BE2C (cell line): ENCODE measurements around the gene NTPCR.

Source experiments
- DNase-seq: peaks from one replicate; pipeline ENCODE4 v3.0.0-alpha.2; 2020
- H3K27me3 ChIP-seq: fragments of 250-450 bp; sonication (Bioruptor Pico); 2 replicates; pipeline ENCODE4 v1.5.1; 2020; ENCODE audit warnings: mild to moderate bottlenecking
- H3K36me3 ChIP-seq: fragments of 250-450 bp; sonication (Bioruptor Pico); 2 replicates; pipeline ENCODE4 v1.5.1; 2020; ENCODE audit warnings: mild to moderate bottlenecking
- H3K4me1 ChIP-seq: fragments of 250-450 bp; sonication (Bioruptor Pico); 2 replicates; pipeline ENCODE4 v1.5.1; 2020
- H3K4me3 ChIP-seq: 2 replicates; pipeline ENCODE4 v1.5.1; 2011; ENCODE audit warnings: low read depth, low read length
- H3K9me3 ChIP-seq: fragments of 250-450 bp; sonication (Bioruptor Pico); 2 replicates; pipeline ENCODE4 v1.5.1; 2020
- TF ChIP-seq, protein P1 (sequence below): IDR thresholded peaks from 2 replicates; pipeline ENCODE4 v1.5.1; 2012; ENCODE audit warnings: mild to moderate bottlenecking, low read depth, low read length

NTPCR gene

DNA sequence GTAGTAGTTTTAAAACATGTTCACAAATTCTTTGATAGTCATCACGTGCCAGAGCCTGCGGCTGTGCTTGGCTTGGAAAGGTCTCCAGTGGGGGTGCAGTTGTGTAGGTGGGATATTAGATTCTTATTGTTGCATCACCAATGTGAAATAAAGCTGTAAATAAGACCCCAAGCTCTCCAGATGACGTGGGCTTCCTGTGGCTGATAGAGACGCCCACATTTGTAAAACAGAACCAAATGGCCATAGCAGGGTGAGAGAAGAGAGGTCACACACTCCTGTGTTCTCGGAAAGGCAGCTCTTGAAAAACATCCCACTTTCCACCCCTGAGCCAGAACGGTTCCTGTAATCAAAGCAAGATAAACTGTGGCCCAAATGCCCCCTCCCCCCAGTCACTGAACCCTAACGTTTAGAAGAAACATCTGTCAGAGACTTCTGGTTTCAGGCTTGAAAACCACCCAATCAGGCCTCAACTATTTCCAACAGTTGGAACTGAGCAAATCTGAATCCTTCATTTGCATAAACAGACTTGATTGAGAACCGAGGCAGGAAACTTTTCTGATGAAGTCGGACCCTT is 6.6 kb upstream of the NTPCR start:
- Histone ChIP-seq H3K4me3 (no peak overlapping the region), H3K36me3 (no peaks in the 10 kb centered on the region), H3K4me1 (peaks cover 3% of the 10 kb centered on the region; the same call in 1 of the 2 replicates), H3K27me3 (no peaks in the 10 kb centered on the region), H3K9me3 (no peaks in the 10 kb centered on the region)
- TF ChIP-seq, protein P1, sequence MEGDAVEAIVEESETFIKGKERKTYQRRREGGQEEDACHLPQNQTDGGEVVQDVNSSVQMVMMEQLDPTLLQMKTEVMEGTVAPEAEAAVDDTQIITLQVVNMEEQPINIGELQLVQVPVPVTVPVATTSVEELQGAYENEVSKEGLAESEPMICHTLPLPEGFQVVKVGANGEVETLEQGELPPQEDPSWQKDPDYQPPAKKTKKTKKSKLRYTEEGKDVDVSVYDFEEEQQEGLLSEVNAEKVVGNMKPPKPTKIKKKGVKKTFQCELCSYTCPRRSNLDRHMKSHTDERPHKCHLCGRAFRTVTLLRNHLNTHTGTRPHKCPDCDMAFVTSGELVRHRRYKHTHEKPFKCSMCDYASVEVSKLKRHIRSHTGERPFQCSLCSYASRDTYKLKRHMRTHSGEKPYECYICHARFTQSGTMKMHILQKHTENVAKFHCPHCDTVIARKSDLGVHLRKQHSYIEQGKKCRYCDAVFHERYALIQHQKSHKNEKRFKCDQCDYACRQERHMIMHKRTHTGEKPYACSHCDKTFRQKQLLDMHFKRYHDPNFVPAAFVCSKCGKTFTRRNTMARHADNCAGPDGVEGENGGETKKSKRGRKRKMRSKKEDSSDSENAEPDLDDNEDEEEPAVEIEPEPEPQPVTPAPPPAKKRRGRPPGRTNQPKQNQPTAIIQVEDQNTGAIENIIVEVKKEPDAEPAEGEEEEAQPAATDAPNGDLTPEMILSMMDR, result no peak
- no peak for DNase-seq

GRCh38 chr1:232944347-232944746 is 6.1 kb upstream of the NTPCR start:
- no peak for DNase-seq
- no peak overlapping the region for H3K4me3 ChIP-seq
- TF ChIP-seq, protein P1, result no peak

GRCh38 chr1:232949636-232950196 is 695 bp upstream of the NTPCR start:
- TF ChIP-seq, protein P1, result no peak
- Histone ChIP-seq H3K9me3 (no peaks in the 10 kb centered on the region), H3K27me3 (no peaks in the 10 kb centered on the region), H3K36me3 (no peaks in the 10 kb centered on the region; the same call in 1 of the 2 replicates), H3K4me3 (peak overlapping the region; percentile 84), H3K4me1 (peaks cover 7% of the 10 kb centered on the region)
- DNase-seq, result no peak

More at GRCh38 chr1:232944347-232944746, 6.1 kb upstream of the NTPCR start:
- no peaks in the 10 kb centered on the region for H3K27me3 ChIP-seq
- peaks cover 3% of the 10 kb centered on the region; the same call in 1 of the 2 replicates for H3K4me1 ChIP-seq
- no peaks in the 10 kb centered on the region for H3K9me3 ChIP-seq
- no peaks in the 10 kb centered on the region for H3K36me3 ChIP-seq

DNA sequence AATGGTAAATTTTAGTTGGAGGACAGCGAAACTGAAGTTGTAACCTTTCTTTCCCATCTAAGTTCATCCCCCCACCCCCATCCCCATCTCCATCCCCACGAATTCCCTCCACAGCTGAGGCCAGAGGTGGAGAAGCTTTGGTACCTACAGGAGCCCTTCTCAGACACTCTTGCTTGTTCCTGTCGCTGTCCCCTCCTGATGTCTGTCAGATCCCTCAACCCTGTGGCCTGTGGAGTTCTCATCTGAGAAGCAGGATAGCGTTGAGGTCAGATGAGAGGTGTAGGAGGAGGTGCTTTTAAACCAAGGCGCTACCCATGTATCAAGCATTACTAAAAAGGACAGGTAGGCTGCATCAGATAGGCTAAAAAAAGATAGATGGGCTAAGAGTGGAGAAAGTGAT is 769 bp downstream of the NTPCR start:
- Histone ChIP-seq H3K4me3 (peak overlapping the region; percentile 84), H3K27me3 (no peaks in the 10 kb centered on the region), H3K36me3 (peaks cover under 1% of the 10 kb centered on the region), H3K4me1 (peaks cover 7% of the 10 kb centered on the region), H3K9me3 (no peaks in the 10 kb centered on the region)
- no peak for DNase-seq
- TF ChIP-seq, protein P1, result no peak

DNA sequence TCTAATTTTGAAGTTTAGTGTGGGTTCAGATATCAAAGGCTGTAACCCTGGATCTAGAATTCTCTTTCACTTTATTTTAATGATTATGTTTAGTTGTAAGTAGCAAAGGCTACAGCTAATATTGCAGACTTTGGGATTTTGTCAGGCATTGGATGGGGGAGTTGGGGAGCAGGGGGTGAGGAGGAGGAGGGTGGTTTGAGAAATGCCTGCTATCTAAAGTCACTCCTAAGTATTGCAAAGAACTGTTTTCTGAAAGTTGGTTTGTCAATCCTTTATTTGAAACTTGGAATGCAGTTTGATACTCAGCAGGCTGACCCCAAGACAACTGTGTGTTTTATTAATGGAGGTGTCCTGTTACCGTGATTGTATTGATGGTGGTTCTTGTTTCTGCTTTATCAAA is 1.2 kb downstream of the NTPCR start:
- peaks cover 5% of the 10 kb centered on the region for H3K36me3 ChIP-seq
- no peaks in the 10 kb centered on the region for H3K27me3 ChIP-seq
- no peaks in the 10 kb centered on the region for H3K9me3 ChIP-seq
- TF ChIP-seq, protein P1, result no peak
- no peak for DNase-seq
- peak overlapping the region; percentile 84 for H3K4me3 ChIP-seq
- H3K4me1 ChIP-seq, result peaks cover 7% of the 10 kb centered on the region
